ENCODE measurements around the gene TRIP13.

TRIP13 gene

DNA sequence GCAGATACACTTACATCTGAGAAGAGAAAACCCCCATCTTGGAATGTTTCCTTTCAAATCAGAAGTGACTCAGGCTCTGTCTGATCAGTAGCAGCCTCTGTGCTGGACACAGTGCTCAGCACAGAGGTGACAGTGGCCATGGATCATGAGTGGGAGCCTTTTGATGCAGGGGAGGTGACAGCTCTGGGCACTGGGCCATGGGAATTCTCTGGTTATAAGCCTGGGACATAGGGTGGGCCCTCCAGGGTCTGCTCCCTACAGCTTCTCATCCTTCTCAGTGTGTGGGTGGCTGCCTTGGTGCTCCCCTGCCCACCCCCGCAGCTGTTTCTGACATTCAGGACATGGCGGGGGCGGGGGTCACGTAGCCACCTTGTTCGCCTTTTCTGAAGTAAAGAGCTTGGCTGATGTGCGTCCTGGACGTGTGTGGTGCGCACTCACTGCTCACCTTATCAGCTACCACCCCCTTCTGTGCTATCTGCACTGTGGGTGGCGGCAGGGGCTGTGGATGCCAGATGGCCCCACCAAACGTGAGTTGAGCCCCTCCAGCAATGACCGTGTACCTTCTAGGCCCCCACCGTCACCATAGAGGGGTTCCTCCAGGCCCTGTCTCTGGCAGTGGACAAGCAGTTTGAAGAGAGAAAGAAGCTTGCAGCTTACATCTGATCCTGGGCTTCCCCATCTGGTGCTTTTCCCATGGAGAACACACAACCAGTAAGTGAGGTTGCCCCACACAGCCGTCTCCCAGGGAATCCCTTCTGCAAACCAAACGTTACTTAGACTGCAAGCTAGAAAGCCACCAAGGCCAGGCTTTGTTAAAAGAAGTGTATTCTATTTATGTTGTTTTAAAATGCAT, 24.0 kb downstream of the TRIP13 start:
- TF ChIP-seq FOXP2 (optimal IDR thresholded peaks at IDR 0.05; ENCODE audit: borderline replicate concordance, extremely low read depth, extremely low read length, insufficient read depth) (no peak), TAF1 (IDR thresholded peaks at IDR 0.05; ENCODE audit: borderline replicate concordance, insufficient read depth, low read length) (no peak), SIN3A (IDR thresholded peaks at IDR 0.05; ENCODE audit: borderline replicate concordance, insufficient read depth, low read length) (no peak), POLR2AphosphoS5 (IDR thresholded peaks at IDR 0.05; ENCODE audit: low read depth, low read length) (no peak)
- TF ChIP-seq, protein P1, sequence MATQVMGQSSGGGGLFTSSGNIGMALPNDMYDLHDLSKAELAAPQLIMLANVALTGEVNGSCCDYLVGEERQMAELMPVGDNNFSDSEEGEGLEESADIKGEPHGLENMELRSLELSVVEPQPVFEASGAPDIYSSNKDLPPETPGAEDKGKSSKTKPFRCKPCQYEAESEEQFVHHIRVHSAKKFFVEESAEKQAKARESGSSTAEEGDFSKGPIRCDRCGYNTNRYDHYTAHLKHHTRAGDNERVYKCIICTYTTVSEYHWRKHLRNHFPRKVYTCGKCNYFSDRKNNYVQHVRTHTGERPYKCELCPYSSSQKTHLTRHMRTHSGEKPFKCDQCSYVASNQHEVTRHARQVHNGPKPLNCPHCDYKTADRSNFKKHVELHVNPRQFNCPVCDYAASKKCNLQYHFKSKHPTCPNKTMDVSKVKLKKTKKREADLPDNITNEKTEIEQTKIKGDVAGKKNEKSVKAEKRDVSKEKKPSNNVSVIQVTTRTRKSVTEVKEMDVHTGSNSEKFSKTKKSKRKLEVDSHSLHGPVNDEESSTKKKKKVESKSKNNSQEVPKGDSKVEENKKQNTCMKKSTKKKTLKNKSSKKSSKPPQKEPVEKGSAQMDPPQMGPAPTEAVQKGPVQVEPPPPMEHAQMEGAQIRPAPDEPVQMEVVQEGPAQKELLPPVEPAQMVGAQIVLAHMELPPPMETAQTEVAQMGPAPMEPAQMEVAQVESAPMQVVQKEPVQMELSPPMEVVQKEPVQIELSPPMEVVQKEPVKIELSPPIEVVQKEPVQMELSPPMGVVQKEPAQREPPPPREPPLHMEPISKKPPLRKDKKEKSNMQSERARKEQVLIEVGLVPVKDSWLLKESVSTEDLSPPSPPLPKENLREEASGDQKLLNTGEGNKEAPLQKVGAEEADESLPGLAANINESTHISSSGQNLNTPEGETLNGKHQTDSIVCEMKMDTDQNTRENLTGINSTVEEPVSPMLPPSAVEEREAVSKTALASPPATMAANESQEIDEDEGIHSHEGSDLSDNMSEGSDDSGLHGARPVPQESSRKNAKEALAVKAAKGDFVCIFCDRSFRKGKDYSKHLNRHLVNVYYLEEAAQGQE (IDR thresholded peaks at IDR 0.05; ENCODE audit: insufficient read depth in 1 of 2, low read depth in 2 of 2, low read length in 2 of 2) = no peak

DNA sequence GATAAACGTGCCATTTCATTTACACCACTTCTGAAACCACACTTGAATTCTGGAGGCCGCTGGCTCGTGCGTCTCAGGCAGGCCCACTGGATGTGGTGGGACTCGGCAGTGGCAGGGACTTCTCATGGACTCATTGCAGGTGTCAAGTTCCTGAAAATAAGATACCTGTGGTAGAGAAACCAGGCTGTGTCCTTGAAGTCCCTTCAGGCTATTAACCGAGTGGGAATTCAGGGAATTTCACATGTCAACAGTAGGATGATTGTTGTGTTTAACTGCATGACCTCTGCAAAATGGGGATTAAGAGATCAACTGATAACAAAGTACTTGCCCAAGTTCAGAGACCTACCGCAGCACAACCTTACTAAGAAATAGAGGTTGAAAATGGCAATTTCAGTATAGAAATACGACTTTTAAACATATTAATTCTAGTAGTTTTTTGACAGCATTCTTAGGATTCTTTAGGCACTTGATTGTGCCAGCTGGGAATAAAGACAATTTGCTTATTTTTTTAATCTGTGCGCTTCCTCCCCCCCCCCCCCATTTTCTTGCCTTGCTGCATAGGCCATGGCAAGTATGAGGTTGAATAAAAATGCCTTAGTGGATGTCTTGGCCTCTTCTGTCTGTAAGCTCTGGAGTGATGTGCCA, 26.8 kb downstream of the TRIP13 start:
- TF ChIP-seq POLR2AphosphoS5 (IDR thresholded peaks at IDR 0.05; ENCODE audit: low read depth, low read length) = no peak
- TF ChIP-seq SIN3A (IDR thresholded peaks at IDR 0.05; ENCODE audit: borderline replicate concordance, insufficient read depth, low read length) = no peak
- TF ChIP-seq TAF1 (IDR thresholded peaks at IDR 0.05; ENCODE audit: borderline replicate concordance, insufficient read depth, low read length) = no peak
- TF ChIP-seq FOXP2 (optimal IDR thresholded peaks at IDR 0.05; ENCODE audit: borderline replicate concordance, extremely low read depth, extremely low read length, insufficient read depth) = no peak
- TF ChIP-seq, protein P1 (IDR thresholded peaks at IDR 0.05; ENCODE audit: insufficient read depth in 1 of 2, low read depth in 2 of 2, low read length in 2 of 2) = no peak

DNA sequence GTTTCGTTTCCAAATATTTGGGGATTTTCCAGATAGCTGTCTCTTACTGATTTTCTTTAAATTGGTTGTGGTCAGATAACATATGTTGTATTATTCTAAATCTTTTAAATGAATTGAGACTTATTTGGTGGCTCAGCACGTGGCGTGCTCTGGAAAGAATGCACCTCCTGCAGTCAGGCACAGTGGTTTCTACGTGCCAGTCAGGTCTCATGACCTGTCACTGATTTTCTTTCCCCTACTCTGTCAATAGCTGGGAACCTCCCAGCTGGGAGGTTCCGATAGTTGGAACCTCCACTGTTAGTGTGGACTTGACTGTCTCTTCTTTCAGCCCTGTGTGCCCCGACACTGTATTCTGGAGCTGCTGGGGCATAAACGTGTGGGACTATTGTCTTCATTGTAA, 27.6 kb downstream of the TRIP13 start:
- TF ChIP-seq POLR2AphosphoS5 (IDR thresholded peaks at IDR 0.05; ENCODE audit: low read depth, low read length) = no peak
- TF ChIP-seq FOXP2 (optimal IDR thresholded peaks at IDR 0.05; ENCODE audit: borderline replicate concordance, extremely low read depth, extremely low read length, insufficient read depth) = no peak
- no peak for TF ChIP-seq SIN3A (IDR thresholded peaks at IDR 0.05; ENCODE audit: borderline replicate concordance, insufficient read depth, low read length)
- TF ChIP-seq, protein P1 (IDR thresholded peaks at IDR 0.05; ENCODE audit: insufficient read depth in 1 of 2, low read depth in 2 of 2, low read length in 2 of 2) = no peak

DNA sequence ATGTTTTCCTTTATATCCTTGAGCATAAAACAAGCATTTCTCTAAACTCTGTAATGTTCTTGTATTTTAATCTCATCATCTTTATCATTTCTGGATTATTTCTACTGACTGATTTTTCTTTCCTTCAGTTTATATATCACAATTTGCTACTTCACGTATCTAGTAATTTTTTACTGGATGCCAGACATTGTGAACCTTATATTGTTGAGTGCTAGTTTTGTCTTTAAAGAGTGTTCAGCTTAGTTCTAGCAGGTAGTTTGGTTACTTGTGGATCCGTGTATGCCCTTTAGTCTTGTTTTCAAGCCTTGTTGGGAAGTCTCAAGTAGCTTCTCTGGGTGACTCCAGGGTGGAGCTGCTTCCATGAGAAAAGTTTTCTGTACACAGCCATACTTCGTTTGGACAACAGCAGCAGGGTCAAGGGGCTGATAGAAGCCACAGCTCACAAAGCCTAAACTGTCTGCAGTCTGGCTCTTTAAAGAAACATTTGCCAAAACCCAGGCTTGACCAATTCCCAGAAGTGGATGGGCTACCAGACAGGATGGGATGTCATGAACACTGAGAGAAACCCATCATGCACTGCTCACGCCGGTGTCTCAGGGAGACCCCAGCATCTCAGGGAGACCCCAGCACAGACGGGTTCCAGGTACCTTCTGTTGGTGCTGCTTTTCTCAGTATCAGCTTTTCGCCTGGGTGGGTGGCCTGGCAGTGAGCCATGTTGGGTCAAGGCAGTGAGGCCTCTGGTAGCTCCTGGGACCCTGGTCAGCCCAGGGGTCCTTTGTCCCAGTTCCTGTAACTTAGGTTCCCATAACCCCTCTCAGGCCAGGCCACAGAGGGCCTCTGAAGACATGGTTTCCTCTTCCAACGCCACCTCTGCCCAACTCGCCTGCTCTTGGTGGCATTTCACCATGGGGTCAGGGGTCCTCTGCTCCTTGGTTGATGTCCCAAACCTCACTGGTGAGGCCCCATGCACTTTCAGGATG, 29.1 kb downstream of the TRIP13 start:
- TF ChIP-seq, protein P1 (IDR thresholded peaks at IDR 0.05; ENCODE audit: insufficient read depth in 1 of 2, low read depth in 2 of 2, low read length in 2 of 2) = no peak
- TF ChIP-seq POLR2AphosphoS5 (IDR thresholded peaks at IDR 0.05; ENCODE audit: low read depth, low read length) = no peak
- no peak for TF ChIP-seq SIN3A (IDR thresholded peaks at IDR 0.05; ENCODE audit: borderline replicate concordance, insufficient read depth, low read length)
- no peak for TF ChIP-seq FOXP2 (optimal IDR thresholded peaks at IDR 0.05; ENCODE audit: borderline replicate concordance, extremely low read depth, extremely low read length, insufficient read depth)
- TF ChIP-seq TAF1 (IDR thresholded peaks at IDR 0.05; ENCODE audit: borderline replicate concordance, insufficient read depth, low read length) = no peak

All from PFSK-1 (cell line).